ENCODE results near the gene TBC1D12. TPM values are rescaled to one million over a fixed set of nuclear protein-coding genes. Genes with fewer than 3 reads are reported as not detected.

The TBC1D12 gene
- total RNA-seq, 1 experiment from 2014 or later: 1.6 TPM

- Histone ChIP-seq H3K4me3 (ENCODE audit: low read depth, low read length, poor library complexity, severe bottlenecking) (peak overlapping the region; percentile 54), H3K36me3 (ENCODE audit: insufficient read depth, low read length, poor library complexity, severe bottlenecking) (no peaks in the 10 kb centered on the region), H3K9me3 (ENCODE audit: low read depth, low read length, poor library complexity, severe bottlenecking) (no peaks in the 10 kb centered on the region), H3K4me1 (ENCODE audit: insufficient read depth, low read length, poor library complexity, severe bottlenecking) (peaks cover 7% of the 10 kb centered on the region), H3K27me3 (replicated peaks; ENCODE audit: insufficient read depth, low read depth, low read length, poor library complexity) (peaks cover 66% of the 10 kb centered on the region), H3K27ac (ENCODE audit: low read depth, low read length, poor library complexity, severe bottlenecking) (no peak overlapping the region)
- intact Hi-C loops (cut with micrococcal nuclease; ENCODE audit: unreplicated experiment): no loop called here
- DNase-seq (ENCODE audit: low spot score): peak; percentile 45
- ChIA-PET POLR2A (ENCODE audit: low non-redundant PET) (no interaction called here), CTCF (interaction anchor here (0.6 kb wide), 1 partner anchor 40 kb away, joined by 3 read pairs; no protein-coding TSS in a partner anchor)
- no TSS peak for BruUV-seq (replicated peaks)
- TF ChIP-seq EZH2 (IDR thresholded peaks at IDR 0.05; ENCODE audit: borderline replicate concordance, low read depth, low read length, poor library complexity, severe bottlenecking) (peak; percentile 86), CTCF (conservative IDR thresholded peaks at IDR 0.05; ENCODE audit: low read depth, low read length) (no peak)
Measured at GRCh38 chr10:94403380-94404213, 1.3 kb downstream of the TBC1D12 start.

GRCh38 chr10:94405406-94405805 lies 3.1 kb downstream of the TBC1D12 start:
- intact Hi-C loops (cut with micrococcal nuclease; ENCODE audit: unreplicated experiment): no loop called here
- peaks cover 83% of the 10 kb centered on the region for H3K27me3 ChIP-seq (replicated peaks; ENCODE audit: insufficient read depth, low read depth, low read length, poor library complexity)
- POLR2A ChIA-PET (ENCODE audit: low non-redundant PET): no interaction called here
- CTCF ChIA-PET: no interaction called here
- no peak overlapping the region for H3K4me3 ChIP-seq (ENCODE audit: low read depth, low read length, poor library complexity, severe bottlenecking)
- DNase-seq (ENCODE audit: low spot score): no peak
- no TSS peak for BruUV-seq (replicated peaks)
- TF ChIP-seq CTCF (conservative IDR thresholded peaks at IDR 0.05; ENCODE audit: low read depth, low read length) (no peak), EZH2 (IDR thresholded peaks at IDR 0.05; ENCODE audit: borderline replicate concordance, low read depth, low read length, poor library complexity, severe bottlenecking) (no peak)
- H3K36me3 ChIP-seq (ENCODE audit: insufficient read depth, low read length, poor library complexity, severe bottlenecking): no peaks in the 10 kb centered on the region
- H3K27ac ChIP-seq (ENCODE audit: low read depth, low read length, poor library complexity, severe bottlenecking): no peak overlapping the region
- H3K4me1 ChIP-seq (ENCODE audit: insufficient read depth, low read length, poor library complexity, severe bottlenecking): peaks cover 13% of the 10 kb centered on the region
- no peaks in the 10 kb centered on the region for H3K9me3 ChIP-seq (ENCODE audit: low read depth, low read length, poor library complexity, severe bottlenecking)

GRCh38 chr10:94407668-94408067 lies 5.3 kb downstream of the TBC1D12 start:
- Histone ChIP-seq H3K27me3 (replicated peaks; ENCODE audit: insufficient read depth, low read depth, low read length, poor library complexity) (peaks cover 95% of the 10 kb centered on the region), H3K27ac (ENCODE audit: low read depth, low read length, poor library complexity, severe bottlenecking) (no peak overlapping the region), H3K9me3 (ENCODE audit: low read depth, low read length, poor library complexity, severe bottlenecking) (no peaks in the 10 kb centered on the region), H3K4me1 (ENCODE audit: insufficient read depth, low read length, poor library complexity, severe bottlenecking) (peaks cover 13% of the 10 kb centered on the region), H3K4me3 (ENCODE audit: low read depth, low read length, poor library complexity, severe bottlenecking) (no peak overlapping the region), H3K36me3 (ENCODE audit: insufficient read depth, low read length, poor library complexity, severe bottlenecking) (no peaks in the 10 kb centered on the region)
- POLR2A ChIA-PET (ENCODE audit: low non-redundant PET): no interaction called here
- CTCF ChIA-PET: no interaction called here
- no TSS peak for BruUV-seq (replicated peaks)
- TF ChIP-seq EZH2 (IDR thresholded peaks at IDR 0.05; ENCODE audit: borderline replicate concordance, low read depth, low read length, poor library complexity, severe bottlenecking) (no peak), CTCF (conservative IDR thresholded peaks at IDR 0.05; ENCODE audit: low read depth, low read length) (no peak)
- intact Hi-C loops (cut with micrococcal nuclease; ENCODE audit: unreplicated experiment): no loop called here
- DNase-seq (ENCODE audit: low spot score): no peak

Data from A673 (cell line).